Measurements from ENCODE around the gene EEF1G.
"Not testable (repeated sequence)": the region's sequence is repeated elsewhere in the genome, so short reads cannot be mapped to it uniquely, and the experiment has no call there.

The EEF1G gene

DNA sequence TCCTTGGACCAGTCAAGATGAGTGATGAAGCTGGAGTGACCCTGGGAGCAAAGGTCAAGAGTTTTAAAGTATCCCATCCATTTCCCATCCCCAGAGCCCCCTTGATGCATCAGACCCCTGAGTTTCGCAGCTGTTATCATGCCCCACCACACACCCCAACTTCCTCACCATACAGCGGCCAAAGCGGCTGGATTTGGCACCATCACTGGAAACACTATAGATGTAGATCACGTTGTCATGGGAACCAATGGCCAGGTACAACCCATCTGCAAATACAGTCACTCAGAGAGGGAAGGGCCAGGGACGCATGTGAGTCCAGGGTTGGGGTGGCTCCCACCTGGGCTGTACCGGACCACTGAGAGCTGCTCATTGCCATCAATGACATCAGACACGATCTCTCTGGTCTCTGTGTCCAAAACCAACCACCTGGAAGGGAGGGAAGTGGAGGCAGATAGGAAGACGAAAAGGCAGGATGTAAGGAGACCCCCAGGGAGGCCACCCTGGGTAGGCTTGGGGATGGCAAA is 30.1 kb upstream of the EEF1G start:
- no peak for DNase-seq (ENCODE audit: low spot score)

DNA sequence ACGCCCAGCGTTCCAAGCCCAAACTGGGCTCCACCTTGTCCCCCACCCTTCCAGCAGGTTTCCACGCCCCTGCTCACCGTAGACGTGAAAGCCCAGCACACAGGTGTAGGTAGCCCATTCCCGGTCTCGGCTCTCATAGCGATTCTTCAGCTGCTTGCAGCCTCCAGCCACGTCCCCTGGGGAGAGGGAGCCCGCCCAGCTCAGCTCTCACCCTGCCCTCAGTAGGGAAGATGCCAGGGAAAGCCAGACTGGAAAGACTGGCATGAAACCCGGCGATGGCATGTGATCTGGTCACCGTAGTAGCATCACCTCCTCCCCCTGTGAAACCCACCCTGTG is 29.3 kb upstream of the EEF1G start:
- DNase-seq (ENCODE audit: low spot score), result no peak

- DNase-seq (ENCODE audit: low spot score), result peak; percentile 78
Measured at GRCh38 chr11:62602141-62603071, 28.7 kb upstream of the EEF1G start.

DNA sequence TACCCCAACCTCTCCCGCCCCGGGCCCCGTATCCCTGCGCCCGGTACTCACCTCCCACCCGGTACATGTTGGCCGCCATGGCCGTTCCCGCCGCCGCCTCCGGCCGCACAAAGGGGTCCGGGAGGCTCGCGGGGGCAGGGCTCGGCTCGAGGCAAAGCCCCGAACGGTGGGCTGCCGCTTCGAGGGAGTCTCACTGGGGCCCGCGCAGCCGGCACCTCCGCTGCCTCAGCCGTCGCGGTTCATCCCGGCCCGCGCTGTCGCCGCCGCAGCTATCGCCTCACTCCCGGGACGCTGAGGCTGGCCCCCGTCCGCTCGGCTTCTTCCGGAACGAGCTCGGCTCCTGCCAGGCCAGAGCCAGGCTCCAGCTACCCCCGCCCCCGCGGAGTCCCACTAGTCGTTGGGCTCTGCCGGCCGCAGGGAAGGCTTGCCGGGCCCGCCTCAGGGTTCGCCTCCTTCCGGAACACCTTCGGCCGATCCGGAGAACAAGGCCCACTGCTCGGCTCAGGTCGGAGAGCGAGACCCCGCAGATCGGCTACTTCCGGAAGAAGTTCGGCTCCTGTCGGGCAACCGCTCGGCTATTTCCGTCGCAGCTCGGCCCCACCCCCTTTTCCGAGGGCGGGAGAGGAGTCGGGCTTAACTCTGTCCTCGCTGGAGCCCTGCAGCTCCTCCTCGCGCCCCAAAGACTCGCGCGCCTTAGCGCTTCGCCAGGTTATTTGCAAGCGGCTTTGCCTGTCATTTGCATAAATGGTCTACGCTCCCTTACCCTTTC is 27.9 kb upstream of the EEF1G start, which contains the start of gene MTA2:
TSS of gene MTA2 (minus strand) at position 494 of the 769 bp plus-strand sequence. CDS start at position 79, 415 bp downstream.
- peak; percentile 88 for DNase-seq (ENCODE audit: low spot score)

DNA sequence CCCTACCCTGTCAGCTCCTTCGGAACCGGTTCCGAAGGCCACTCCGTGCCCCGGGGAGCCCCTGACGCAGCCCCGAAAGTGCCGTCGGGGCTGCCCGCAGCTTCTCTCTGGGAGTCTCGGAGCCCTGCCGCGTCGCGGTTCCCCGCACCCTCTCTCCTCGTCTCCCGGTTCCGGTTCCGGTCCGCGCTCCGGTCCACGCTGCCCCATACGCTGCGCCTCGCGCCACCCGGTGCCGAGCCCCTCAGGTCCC is 27.4 kb upstream of the EEF1G start:
- DNase-seq (ENCODE audit: low spot score), result no peak

DNA sequence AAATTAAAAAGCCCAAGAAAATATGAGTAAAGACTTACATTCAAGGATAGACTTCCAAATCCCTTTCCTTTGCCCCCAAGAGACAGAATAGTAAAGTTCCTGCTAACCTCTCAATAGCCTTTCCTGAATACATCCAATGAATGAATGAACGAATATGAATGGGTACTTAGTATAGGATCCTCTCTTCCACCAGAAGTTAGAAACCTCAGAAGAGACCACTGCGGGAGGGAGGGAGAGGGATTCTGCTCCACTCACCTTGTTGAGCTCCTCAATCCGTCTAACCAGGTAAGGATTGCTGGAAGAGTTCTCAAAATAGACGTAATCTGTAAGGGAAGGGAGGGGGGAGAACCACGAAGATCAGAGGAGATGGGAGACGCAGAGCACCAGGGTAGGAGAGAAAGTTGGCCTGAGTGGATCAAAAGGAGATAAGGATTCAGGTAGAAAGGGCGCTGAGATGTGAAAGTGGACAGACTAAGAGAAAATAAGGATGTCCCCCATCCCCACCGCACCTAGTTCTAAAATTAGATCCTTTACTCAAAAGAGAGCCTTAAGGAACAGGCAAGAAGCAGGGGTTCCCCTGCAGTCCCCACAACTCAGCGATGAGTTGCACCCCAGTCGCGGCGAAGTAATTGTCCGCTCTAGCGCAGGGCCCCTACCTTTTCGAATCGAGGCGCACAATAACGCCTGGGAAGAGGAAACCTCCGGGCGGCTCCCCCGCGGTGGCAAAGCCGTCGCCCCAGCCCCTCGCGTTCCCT is 26.9 kb upstream of the EEF1G start:
- DNase-seq (ENCODE audit: low spot score), result no peak

DNA sequence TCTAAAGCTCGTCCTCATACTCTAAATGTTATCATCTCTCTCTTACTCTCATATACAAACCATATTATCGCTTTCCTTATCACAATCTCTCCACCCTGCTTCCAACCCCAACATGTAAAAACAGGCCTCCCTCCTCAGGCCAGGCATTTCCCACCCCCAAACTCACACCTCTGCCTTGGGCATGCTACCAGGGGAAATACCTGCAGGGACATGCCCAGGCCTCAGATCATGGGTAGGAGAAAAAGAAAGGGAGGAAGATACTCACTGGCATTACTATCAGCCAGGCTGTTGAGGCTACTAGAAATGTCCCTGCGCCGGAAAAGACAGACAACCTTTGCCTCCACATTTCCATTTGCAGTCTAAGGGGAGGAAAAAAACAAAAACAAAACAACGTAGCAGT is 26.2 kb upstream of the EEF1G start:
- DNase-seq (ENCODE audit: low spot score), result no peak

DNA sequence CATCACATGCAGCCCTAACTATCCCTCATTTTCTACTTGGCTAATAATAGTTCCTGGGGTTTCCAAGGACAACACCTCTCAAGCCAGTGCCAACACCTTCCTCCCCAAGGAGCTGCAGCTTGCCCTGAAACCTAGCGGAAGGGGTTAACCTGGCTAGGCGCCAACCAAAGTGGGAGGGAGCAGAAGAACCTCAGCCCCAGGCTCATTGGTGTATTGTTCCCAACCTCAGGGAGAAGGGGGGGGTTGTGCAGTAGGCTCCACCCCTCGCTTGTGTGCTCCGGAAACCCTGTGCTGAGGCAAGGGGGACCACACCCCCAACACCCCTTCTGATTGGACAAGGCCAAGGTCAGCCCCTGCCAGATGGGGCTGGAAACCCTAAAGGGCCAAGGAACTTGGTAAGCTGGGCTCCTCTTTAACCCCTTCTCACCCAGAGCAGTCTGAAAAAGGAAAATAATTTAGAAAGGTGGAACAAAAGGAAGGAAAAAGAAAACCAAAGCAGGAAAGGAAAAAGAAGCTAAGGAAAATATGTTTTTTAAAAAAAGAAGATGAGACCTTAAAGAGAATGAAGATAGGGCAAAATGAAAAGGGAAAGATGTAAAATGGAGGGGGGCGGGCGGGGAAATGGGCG is 25.5 kb upstream of the EEF1G start:
- peak; percentile 91 for DNase-seq (ENCODE audit: low spot score)

- no peak for DNase-seq (ENCODE audit: low spot score)
Measured at GRCh38 chr11:62595124-62595523, 21.4 kb upstream of the EEF1G start.

GRCh38 chr11:62593434-62594044 is 19.8 kb upstream of the EEF1G start:
- DNase-seq (ENCODE audit: low spot score), result peak; percentile 53

GRCh38 chr11:62592989-62593421 is 19.3 kb upstream of the EEF1G start:
- DNase-seq (ENCODE audit: low spot score), result no peak

- peak; percentile 12 for DNase-seq (ENCODE audit: low spot score)
Measured at GRCh38 chr11:62592146-62592815, 18.6 kb upstream of the EEF1G start.

- peak; percentile 86 for DNase-seq (ENCODE audit: low spot score)
Measured at GRCh38 chr11:62591448-62592145, 17.9 kb upstream of the EEF1G start, which contains the start of gene TUT1. TSS of gene TUT1 (minus strand) at chr11:62591523. CDS start at chr11:62591485, 38 bp downstream.

- DNase-seq (ENCODE audit: low spot score), result no peak
Measured at GRCh38 chr11:62588966-62589637, 15.4 kb upstream of the EEF1G start.

GRCh38 chr11:62585356-62585755 is 11.7 kb upstream of the EEF1G start:
- not testable (repeated sequence) for DNase-seq (ENCODE audit: low spot score)

DNA sequence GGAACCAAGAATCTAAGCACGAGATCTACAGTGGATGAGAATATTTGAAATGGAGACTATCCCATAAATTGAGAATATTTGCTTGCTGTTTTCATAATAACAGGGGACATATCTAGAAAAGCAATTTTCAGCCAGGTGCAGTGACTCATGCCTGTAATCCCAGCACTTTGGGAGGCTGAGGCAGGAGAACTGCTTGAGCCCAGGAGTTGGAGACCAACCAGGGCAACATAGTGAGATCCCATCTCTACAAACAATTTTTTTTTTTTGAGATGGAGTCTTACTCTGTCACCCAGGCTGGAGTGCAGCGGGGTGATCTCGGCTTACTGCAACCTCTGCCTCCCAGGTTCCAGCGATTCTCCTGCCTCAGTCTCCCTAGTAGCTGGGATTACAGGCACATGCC is 8.0 kb upstream of the EEF1G start:
- not testable (repeated sequence) for DNase-seq (ENCODE audit: low spot score)

DNA sequence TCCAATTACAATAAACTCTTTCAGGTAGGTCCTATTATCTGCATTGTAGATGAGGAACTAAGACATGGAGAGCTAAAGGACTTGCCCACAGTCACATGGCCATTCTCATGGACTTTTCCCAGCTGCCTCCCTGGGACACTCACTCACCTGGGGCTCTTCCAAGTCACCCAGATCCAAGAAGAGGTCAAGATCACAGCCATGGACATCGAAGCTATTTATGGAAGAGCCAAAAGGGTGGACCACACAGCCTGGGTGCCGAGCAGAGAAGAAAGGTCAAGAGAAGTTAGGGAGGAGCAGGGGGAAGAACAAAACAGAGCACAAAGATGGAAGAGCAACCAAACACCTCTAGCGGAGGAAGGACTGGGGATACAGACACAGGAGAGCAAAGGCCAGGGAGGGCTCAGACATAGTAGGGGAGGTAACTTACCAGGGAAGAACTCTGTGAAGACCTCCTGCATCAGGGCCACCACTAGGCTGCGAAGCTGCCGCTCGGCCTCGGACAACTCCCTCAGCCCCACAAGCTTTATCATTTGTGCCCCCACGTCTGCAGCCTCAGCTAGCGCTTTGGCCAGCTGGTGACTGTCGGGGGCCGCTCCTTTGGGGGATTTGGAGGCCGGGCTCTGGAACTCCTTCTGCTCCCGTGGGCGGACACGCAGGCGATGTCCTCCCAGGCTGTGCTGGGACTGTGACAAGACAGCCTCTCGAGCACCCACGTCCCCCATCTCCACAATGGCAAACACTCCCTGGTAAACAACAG is 7.4 kb upstream of the EEF1G start:
- no peak for DNase-seq (ENCODE audit: low spot score)

GRCh38 chr11:62579252-62579651 is 5.6 kb upstream of the EEF1G start:
- no peak for DNase-seq (ENCODE audit: low spot score)

- DNase-seq (ENCODE audit: low spot score), result no peak
Measured at GRCh38 chr11:62578541-62578940, 4.8 kb upstream of the EEF1G start.
